ENCODE measurements around the gene RIT1. TPM values are rescaled to one million over a fixed set of nuclear protein-coding genes. Genes with fewer than 3 reads are reported as not detected.

RIT1 gene
- total RNA-seq, 3 donors from 2014 or later, result 29.2 to 32.6 (median 29.4) TPM

- DNase-seq (ENCODE audit: low spot score in 2 of 2), result peak; percentile 93 to 94
- TF ChIP-seq POLR2A (IDR thresholded peaks at IDR 0.05) (no peak), POLR2AphosphoS5 (IDR thresholded peaks at IDR 0.05) (peak in 1 of 3 donors; percentile 12)
- TF ChIP-seq, protein P1, sequence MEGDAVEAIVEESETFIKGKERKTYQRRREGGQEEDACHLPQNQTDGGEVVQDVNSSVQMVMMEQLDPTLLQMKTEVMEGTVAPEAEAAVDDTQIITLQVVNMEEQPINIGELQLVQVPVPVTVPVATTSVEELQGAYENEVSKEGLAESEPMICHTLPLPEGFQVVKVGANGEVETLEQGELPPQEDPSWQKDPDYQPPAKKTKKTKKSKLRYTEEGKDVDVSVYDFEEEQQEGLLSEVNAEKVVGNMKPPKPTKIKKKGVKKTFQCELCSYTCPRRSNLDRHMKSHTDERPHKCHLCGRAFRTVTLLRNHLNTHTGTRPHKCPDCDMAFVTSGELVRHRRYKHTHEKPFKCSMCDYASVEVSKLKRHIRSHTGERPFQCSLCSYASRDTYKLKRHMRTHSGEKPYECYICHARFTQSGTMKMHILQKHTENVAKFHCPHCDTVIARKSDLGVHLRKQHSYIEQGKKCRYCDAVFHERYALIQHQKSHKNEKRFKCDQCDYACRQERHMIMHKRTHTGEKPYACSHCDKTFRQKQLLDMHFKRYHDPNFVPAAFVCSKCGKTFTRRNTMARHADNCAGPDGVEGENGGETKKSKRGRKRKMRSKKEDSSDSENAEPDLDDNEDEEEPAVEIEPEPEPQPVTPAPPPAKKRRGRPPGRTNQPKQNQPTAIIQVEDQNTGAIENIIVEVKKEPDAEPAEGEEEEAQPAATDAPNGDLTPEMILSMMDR (IDR thresholded peaks at IDR 0.05), result no peak
- H3K27ac ChIP-seq, result peak within 1 kb of the TSS; percentile 87 to 90
- H3K36me3 ChIP-seq, result no peaks in the 10 kb centered on the region
- H3K27me3 ChIP-seq, result no peaks in the 10 kb centered on the region
- peak within 1 kb of the TSS; percentile 40 to 64 (median 54) for H3K4me3 ChIP-seq
- no peaks in the 10 kb centered on the region for H3K9me3 ChIP-seq
- no peaks in the 10 kb centered on the region for H3K4me1 ChIP-seq
- intact Hi-C loops (cut with DNase I; ENCODE audit: low total_unique reads), result no loop called here
Measured at GRCh38 chr1:155859234-155859829, 51.8 kb downstream of the RIT1 start, which contains the start of gene SYT11. Gene SYT11, plus strand, starts transcription at chr1:155859567. Its CDS starts 195 bp downstream, at chr1:155859762.

- peak in 1 of 2 donors; percentile 25 for DNase-seq (ENCODE audit: low spot score in 2 of 2)
- intact Hi-C loops (cut with DNase I; ENCODE audit: low total_unique reads), result no loop called here
- Histone ChIP-seq H3K4me3 (peak overlapping the region; percentile 40 to 64 (median 54)), H3K4me1 (no peaks in the 10 kb centered on the region), H3K9me3 (no peaks in the 10 kb centered on the region), H3K27me3 (no peaks in the 10 kb centered on the region), H3K36me3 (no peaks in the 10 kb centered on the region), H3K27ac (peak overlapping the region; percentile 87 to 90)
- peak in 1 of 3 donors; percentile 56 for TF ChIP-seq POLR2AphosphoS5 (IDR thresholded peaks at IDR 0.05)
- TF ChIP-seq POLR2A (IDR thresholded peaks at IDR 0.05), result no peak
- TF ChIP-seq, protein P1 (IDR thresholded peaks at IDR 0.05), result no peak
Measured at GRCh38 chr1:155858800-155859233, 52.3 kb downstream of the RIT1 start.

DNA sequence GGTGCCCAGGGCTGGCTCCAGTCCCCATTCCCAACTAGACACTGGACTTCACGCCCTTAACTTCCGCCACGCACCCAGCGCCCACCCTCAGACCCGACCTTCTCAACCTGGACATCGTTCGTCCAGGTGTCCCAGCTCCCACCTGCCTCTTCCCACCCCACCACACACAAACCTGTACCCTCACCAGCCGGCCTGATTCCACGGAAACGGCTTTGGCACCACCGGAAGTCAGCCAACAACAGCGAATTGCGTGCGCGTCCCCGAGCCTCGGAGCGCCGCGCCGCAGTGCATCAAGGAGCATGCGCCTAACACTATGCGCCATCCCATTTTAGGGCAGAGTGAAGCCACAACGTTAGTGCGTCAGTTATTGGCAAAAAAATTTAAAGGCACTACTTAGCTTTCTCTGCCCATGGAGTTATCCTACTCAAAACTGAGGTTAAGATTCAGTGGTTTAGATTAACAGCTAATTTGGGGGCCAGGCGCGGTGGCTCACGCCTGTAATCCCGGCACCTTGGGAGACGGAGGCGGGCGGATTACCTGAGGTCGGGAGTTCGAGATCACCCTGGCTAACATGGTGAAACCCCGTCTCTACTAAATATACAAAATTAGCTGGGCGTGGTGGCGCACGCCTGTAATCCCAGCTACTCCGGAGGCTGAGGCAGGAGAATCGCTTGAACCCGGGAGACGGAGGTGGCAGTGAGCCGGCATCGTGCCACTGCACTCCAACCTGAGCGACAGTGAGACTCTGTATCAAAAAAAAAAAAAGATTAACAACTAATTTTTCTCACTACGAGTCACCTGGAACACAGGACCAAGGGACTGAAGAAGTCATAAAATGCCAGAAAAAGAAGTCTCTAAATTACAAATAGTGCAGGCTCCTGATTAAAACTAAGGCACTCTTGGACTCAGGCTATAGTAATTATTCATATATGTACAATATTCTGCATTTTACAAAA lies 53.9 kb downstream of the RIT1 start, which contains the start of gene GON4L:
TSS of gene GON4L (minus strand) at position 240 of the 956 bp plus-strand sequence. CDS start 3,434 bp downstream, outside the sequence.
- peak within 1 kb of the TSS; percentile 70 to 92 (median 81) for H3K4me3 ChIP-seq
- no peaks in the 10 kb centered on the region for H3K36me3 ChIP-seq
- no peaks in the 10 kb centered on the region for H3K4me1 ChIP-seq
- DNase-seq (ENCODE audit: low spot score in 2 of 2), result peak; percentile 84
- intact Hi-C loops (cut with DNase I; ENCODE audit: low total_unique reads), result no loop called here
- TF ChIP-seq POLR2A (IDR thresholded peaks at IDR 0.05), result no peak
- TF ChIP-seq, protein P1 (IDR thresholded peaks at IDR 0.05), result no peak
- peak; percentile 64 to 88 (median 84) for TF ChIP-seq POLR2AphosphoS5 (IDR thresholded peaks at IDR 0.05)
- H3K27me3 ChIP-seq, result no peaks in the 10 kb centered on the region
- H3K9me3 ChIP-seq, result no peaks in the 10 kb centered on the region
- H3K27ac ChIP-seq, result peak within 1 kb of the TSS; percentile 88 to 94

GRCh38 chr1:155856257-155856974 lies 54.7 kb downstream of the RIT1 start:
- no peak for TF ChIP-seq POLR2A (IDR thresholded peaks at IDR 0.05)
- TF ChIP-seq, protein P1 (IDR thresholded peaks at IDR 0.05), result no peak
- TF ChIP-seq POLR2AphosphoS5 (IDR thresholded peaks at IDR 0.05), result no peak
- Histone ChIP-seq H3K36me3 (no peaks in the 10 kb centered on the region), H3K27ac (peak overlapping the region; percentile 88 to 94), H3K27me3 (no peaks in the 10 kb centered on the region), H3K4me1 (no peaks in the 10 kb centered on the region), H3K9me3 (no peaks in the 10 kb centered on the region), H3K4me3 (peak overlapping the region; percentile 70 to 92 (median 81))
- no peak for DNase-seq (ENCODE audit: low spot score in 2 of 2)
- intact Hi-C loops (cut with DNase I; ENCODE audit: low total_unique reads), result no loop called here
